ENCODE measurements around the gene COIL. TPM values are rescaled to one million over a fixed set of nuclear protein-coding genes. Genes with fewer than 3 reads are reported as not detected.

The COIL gene
- total and polyA plus RNA-seq, 2 of the 13 experiments (the other 11 are each of a cell fraction or from before 2014, with no cell fraction given), result 8.1 to 29.4 TPM

- CTCF ChIA-PET (ENCODE audit: low intra/inter-chr PET ratio, low total read pairs), result no interaction called here
- FAIRE-seq, result no peak
- no peak overlapping the region for H2AFZ ChIP-seq (ENCODE audit: low read length)
- no TSS peak for BruUV-seq (replicated peaks)
- no peaks in the 10 kb centered on the region; a peak in 1 of 5 replicates for H3K27me3 ChIP-seq (ENCODE audit: control insufficient read depth in 1 of 2, insufficient read depth in 2 of 2, low read length in 2 of 2)
- 5% methylated on average over 7 of the region's 7 CpGs for WGBS (ENCODE audit: low lambda C conversion rate)
- intact Hi-C loops (cut with micrococcal nuclease; ENCODE audit: unreplicated experiment), result no loop called here
- H3K27ac ChIP-seq (ENCODE audit: extremely low read length, insufficient read depth, low read length), result peak overlapping the region; percentile 85
- peak overlapping the region; percentile 88 for H3K9ac ChIP-seq (ENCODE audit: insufficient read depth, low read depth, low read length)
- peaks cover 7 to 13% of the 10 kb centered on the region in 2 experiments for H3K36me3 ChIP-seq (replicated peaks in 1 of 2; ENCODE audit: control insufficient read depth in 1 of 2, insufficient read depth in 2 of 2, low read length in 2 of 2)
- in situ Hi-C loops (cut with HindIII; ENCODE audit: extremely low pct_ligation_motif_present, low pct_unique_long_range_greater_than_20kb), result no loop called here
- peaks cover 52% of the 10 kb centered on the region for H3K4me1 ChIP-seq (ENCODE audit: insufficient read depth, low read length)
- POLR2A ChIA-PET, result interaction anchor here (0.6 to 2.7 kb wide), 10 partner anchors 12 to 1170 kb away, joined by 3 to 28 read pairs (median 6); partner anchors contain the start of genes COIL and DYNLL2
- H3K79me2 ChIP-seq (ENCODE audit: insufficient read depth, low read length), result peaks cover 49% of the 10 kb centered on the region
- H3K4me2 ChIP-seq (ENCODE audit: low read depth, low read length), result peak overlapping the region; percentile 94
- peak overlapping the region; percentile 96 to 98 (median 98) for H3K4me3 ChIP-seq (replicated peaks in 1 of 3; ENCODE audit: insufficient read depth in 1 of 3, low read depth in 2 of 3, low read length in 3 of 3)
- DNase-seq (ENCODE audit: low spot score), result no peak
- peaks cover 19% of the 10 kb centered on the region for H4K20me1 ChIP-seq (ENCODE audit: insufficient read depth, low read length)
- no peak for ATAC-seq
- H3K9me3 ChIP-seq (ENCODE audit: low read length), result no peaks in the 10 kb centered on the region
- TF ChIP-seq ZNF546 (CRISPR knock-in tag; conservative IDR thresholded peaks at IDR 0.05) (no peak), ZNF468 (CRISPR knock-in tag; IDR thresholded peaks at IDR 0.05) (no peak), FOSL1 (CRISPR knock-in tag; IDR thresholded peaks at IDR 0.05; ENCODE audit: borderline replicate concordance) (no peak), WIZ (CRISPR knock-in tag; IDR thresholded peaks at IDR 0.05) (no peak), JUN (CRISPR knock-in tag; IDR thresholded peaks at IDR 0.05) (no peak), DMAP1 (CRISPR knock-in tag; IDR thresholded peaks at IDR 0.05) (no peak), ZZZ3 (CRISPR knock-in tag; IDR thresholded peaks at IDR 0.05; ENCODE audit: borderline replicate concordance) (no peak), ZFYVE20 (CRISPR knock-in tag; IDR thresholded peaks at IDR 0.05; ENCODE audit: borderline replicate concordance, low read depth) (no peak), REL (CRISPR knock-in tag; conservative IDR thresholded peaks at IDR 0.05) (no peak), ZBTB46 (CRISPR knock-in tag; IDR thresholded peaks at IDR 0.05; ENCODE audit: borderline replicate concordance) (0 out of 2 replicates have a peak, but pooled peaks have one; percentile 4), XRCC5 (optimal IDR thresholded peaks at IDR 0.05; ENCODE audit: low read length) (no peak), KLF13 (CRISPR knock-in tag; IDR thresholded peaks at IDR 0.05) (no peak), HHEX (CRISPR knock-in tag; IDR thresholded peaks at IDR 0.05) (no peak), DMTF1 (CRISPR knock-in tag; IDR thresholded peaks at IDR 0.05) (no peak), NFKB2 (CRISPR knock-in tag; IDR thresholded peaks at IDR 0.05; ENCODE audit: borderline replicate concordance) (no peak), MAFG (CRISPR knock-in tag; IDR thresholded peaks at IDR 0.05) (no peak), NFAT5 (CRISPR knock-in tag; IDR thresholded peaks at IDR 0.05) (no peak), SPEN (CRISPR knock-in tag; IDR thresholded peaks at IDR 0.05; ENCODE audit: low read depth) (no peak)
Observed at GRCh38 chr17:56913000-56913311, 47.9 kb downstream of the COIL start.
